ENCODE data around the gene LRRFIP1. TPM values are rescaled to one million over a fixed set of nuclear protein-coding genes. Genes with fewer than 3 reads are reported as not detected.

LRRFIP1 gene
- polyA plus RNA-seq, 1 experiment = 50.4 TPM

DNA sequence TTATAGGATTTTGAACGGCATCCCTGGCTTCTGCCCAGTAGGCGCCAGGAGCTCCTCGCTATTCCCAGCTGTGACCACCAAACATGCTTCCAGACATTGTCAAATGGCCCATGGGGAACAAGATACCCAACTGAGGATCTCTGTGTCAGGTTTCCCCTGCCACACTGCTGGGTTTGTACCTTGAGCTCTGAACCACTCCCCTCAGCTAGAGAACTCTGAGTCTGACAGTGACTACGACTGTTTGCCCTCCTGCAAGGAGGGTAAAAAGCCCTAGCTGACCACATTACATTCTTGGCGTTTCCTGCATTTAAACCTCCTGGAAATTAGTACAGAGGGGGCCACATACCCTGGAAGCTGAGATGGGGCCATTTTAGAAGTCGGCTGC lies 12.4 kb downstream of the LRRFIP1 start:
- no peak overlapping the region for H3K4me3 ChIP-seq (ENCODE audit: low read depth, low read length)
- DNase-seq (ENCODE audit: low read depth) = no peak
- CTCF ChIA-PET = interaction anchor here (1.2 kb wide), 1 partner anchor 105 kb away, joined by 3 read pairs; no protein-coding TSS in a partner anchor
- H3K27me3 ChIP-seq (ENCODE audit: control insufficient read depth, insufficient read depth, low read length) = no peaks in the 10 kb centered on the region
- TF ChIP-seq, protein P1, sequence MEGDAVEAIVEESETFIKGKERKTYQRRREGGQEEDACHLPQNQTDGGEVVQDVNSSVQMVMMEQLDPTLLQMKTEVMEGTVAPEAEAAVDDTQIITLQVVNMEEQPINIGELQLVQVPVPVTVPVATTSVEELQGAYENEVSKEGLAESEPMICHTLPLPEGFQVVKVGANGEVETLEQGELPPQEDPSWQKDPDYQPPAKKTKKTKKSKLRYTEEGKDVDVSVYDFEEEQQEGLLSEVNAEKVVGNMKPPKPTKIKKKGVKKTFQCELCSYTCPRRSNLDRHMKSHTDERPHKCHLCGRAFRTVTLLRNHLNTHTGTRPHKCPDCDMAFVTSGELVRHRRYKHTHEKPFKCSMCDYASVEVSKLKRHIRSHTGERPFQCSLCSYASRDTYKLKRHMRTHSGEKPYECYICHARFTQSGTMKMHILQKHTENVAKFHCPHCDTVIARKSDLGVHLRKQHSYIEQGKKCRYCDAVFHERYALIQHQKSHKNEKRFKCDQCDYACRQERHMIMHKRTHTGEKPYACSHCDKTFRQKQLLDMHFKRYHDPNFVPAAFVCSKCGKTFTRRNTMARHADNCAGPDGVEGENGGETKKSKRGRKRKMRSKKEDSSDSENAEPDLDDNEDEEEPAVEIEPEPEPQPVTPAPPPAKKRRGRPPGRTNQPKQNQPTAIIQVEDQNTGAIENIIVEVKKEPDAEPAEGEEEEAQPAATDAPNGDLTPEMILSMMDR (IDR thresholded peaks at IDR 0.05; ENCODE audit: insufficient read depth, low read depth, low read length) = no peak
- POLR2A ChIA-PET = no interaction called here
- H3K36me3 ChIP-seq (ENCODE audit: control insufficient read depth, insufficient read depth, low read length) = peaks cover 2% of the 10 kb centered on the region; the same call in 1 of the 2 replicates

DNA sequence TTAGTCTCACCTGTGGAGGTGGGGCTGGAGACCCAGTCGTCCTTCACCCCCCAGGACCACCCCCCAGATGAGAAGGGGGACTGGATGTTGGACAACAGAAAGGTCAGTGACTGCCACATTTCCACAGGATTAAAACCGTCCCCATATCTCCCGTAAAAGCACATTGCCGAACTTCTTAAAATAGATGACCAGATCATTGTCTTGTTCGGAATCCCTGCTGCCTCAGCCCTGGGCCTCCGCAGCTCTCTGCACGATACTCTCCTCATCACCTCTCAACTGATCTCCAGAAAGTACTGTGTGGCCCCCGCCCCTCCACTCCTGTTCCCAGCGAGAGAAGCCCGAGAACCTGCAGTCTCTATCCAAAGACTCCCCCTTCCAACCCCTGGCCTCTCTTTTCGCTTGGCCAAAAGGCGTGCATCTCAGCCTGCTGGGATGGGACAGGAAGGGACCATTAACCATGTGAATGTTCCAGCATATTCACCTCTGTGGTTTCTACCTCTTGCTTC lies 13.2 kb downstream of the LRRFIP1 start:
- DNase-seq (ENCODE audit: low read depth) = no peak
- CTCF ChIA-PET = interaction anchor here (1.2 kb wide), 1 partner anchor 104 kb away, joined by 3 read pairs; no protein-coding TSS in a partner anchor
- POLR2A ChIA-PET = no interaction called here
- TF ChIP-seq, protein P1 (IDR thresholded peaks at IDR 0.05; ENCODE audit: insufficient read depth, low read depth, low read length) = no peak
- Histone ChIP-seq H3K27me3 (ENCODE audit: control insufficient read depth, insufficient read depth, low read length) (no peaks in the 10 kb centered on the region), H3K4me3 (ENCODE audit: low read depth, low read length) (no peak overlapping the region), H3K36me3 (ENCODE audit: control insufficient read depth, insufficient read depth, low read length) (peaks cover 2% of the 10 kb centered on the region; the same call in 1 of the 2 replicates)

DNA sequence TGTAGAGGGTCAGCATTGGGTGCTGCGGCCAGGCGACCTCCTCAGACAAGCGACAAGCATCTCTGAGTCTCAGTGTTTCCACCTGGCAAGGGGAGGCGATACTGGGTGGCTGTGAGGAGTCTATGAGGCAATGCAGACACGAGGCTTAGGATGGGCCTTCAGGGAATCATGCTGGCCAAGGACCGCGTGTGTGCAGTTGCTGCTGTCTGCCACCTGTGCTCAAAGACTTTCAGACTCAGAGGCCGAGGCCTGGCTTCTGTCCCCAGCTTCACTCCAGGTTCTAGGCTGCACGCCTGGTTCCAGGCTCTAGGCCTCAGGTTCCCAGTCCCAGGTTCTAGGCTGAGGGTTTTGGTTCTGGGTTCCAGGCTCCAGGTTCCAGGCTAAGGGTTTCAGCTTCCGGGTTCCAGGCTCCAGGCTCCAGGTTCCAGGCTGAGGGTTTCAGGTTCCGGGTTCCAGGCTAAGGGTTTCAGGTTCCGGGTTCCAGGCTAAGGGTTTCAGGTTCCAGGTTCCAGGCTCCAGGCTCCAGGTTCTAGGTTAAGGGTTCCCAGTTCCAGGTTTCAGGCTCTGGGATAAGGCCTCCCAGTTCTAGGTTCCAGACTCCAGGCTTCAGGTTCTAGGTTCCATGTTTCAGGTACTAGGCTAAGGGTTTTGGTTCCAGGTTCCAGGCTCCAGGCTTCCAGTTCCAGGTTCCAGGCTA lies 14.8 kb downstream of the LRRFIP1 start:
- H3K27me3 ChIP-seq (ENCODE audit: control insufficient read depth, insufficient read depth, low read length) = no peaks in the 10 kb centered on the region
- no peak for DNase-seq (ENCODE audit: low read depth)
- H3K4me3 ChIP-seq (ENCODE audit: low read depth, low read length) = no peak overlapping the region
- ChIA-PET CTCF (no interaction called here), POLR2A (no interaction called here)
- peaks cover 2% of the 10 kb centered on the region; the same call in 1 of the 2 replicates for H3K36me3 ChIP-seq (ENCODE audit: control insufficient read depth, insufficient read depth, low read length)
- TF ChIP-seq, protein P1 (IDR thresholded peaks at IDR 0.05; ENCODE audit: insufficient read depth, low read depth, low read length) = no peak

DNA sequence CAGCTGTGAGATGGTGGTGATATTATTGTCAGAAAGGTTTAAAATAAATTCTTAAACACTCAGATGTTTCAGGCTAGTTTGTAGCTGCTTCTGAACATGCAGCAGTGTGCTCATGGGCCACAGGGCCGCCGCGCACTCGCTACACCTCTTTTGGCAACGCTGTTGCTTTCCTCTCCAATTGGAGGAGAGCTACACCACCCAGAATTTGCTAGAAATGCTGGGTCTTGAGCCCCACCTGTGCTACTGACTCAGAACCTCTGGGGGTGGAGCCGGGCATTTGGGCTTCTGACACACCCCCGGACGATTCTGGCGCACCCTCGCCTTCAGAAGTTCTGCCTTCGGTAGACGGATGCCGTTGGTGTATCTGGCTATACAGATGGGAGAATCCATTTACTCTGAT lies 15.7 kb downstream of the LRRFIP1 start:
- no peaks in the 10 kb centered on the region for H3K27me3 ChIP-seq (ENCODE audit: control insufficient read depth, insufficient read depth, low read length)
- POLR2A ChIA-PET = no interaction called here
- CTCF ChIA-PET = no interaction called here
- no peak for DNase-seq (ENCODE audit: low read depth)
- TF ChIP-seq, protein P1 (IDR thresholded peaks at IDR 0.05; ENCODE audit: insufficient read depth, low read depth, low read length) = no peak
- no peak overlapping the region for H3K4me3 ChIP-seq (ENCODE audit: low read depth, low read length)
- peaks cover 2% of the 10 kb centered on the region; the same call in 1 of the 2 replicates for H3K36me3 ChIP-seq (ENCODE audit: control insufficient read depth, insufficient read depth, low read length)

DNA sequence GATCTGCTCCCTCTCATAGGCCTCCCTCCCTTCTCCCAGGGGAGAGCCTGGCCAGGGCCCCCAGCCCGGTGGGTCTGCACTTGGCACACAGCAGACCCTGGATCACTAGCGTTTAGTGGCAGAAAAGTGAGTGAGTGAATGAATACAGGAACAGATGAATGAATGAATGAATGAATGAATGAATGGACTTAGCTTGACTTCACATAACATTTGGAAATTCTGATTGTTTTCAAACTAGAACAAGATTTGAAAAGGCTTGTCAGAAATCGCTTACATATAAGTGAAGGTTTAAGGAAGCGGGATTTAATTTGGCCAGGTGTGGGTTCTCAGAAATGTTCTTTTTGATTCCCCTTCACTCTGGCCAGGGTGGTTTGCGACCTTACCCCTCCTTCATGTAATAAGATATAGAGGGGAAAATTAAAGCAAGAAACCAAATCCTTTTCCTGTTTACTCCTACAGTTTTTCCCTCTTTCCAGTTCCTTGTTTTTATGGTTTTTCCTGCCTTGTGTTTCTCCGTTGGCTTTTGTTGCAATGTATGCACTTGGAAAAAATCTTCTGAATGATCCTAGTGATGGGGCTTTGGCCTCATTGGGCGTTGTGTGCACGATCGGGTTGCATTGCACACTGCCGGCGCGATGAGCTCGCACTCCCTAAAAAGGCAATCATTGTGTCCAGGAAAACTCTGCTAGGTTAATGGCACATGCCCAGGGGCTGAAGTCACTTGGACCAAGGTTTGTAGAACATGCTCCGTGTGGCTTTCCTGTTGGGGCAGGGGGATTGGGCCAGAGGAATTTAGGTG lies 16.4 kb downstream of the LRRFIP1 start:
- DNase-seq (ENCODE audit: low read depth) = no peak
- TF ChIP-seq, protein P1 (IDR thresholded peaks at IDR 0.05; ENCODE audit: insufficient read depth, low read depth, low read length) = no peak
- CTCF ChIA-PET = no interaction called here
- POLR2A ChIA-PET = no interaction called here
- Histone ChIP-seq H3K27me3 (ENCODE audit: control insufficient read depth, insufficient read depth, low read length) (no peaks in the 10 kb centered on the region), H3K4me3 (ENCODE audit: low read depth, low read length) (no peak overlapping the region), H3K36me3 (ENCODE audit: control insufficient read depth, insufficient read depth, low read length) (peaks cover 2% of the 10 kb centered on the region; the same call in 1 of the 2 replicates)
